ENCODE data around the gene F2RL3.

DNA sequence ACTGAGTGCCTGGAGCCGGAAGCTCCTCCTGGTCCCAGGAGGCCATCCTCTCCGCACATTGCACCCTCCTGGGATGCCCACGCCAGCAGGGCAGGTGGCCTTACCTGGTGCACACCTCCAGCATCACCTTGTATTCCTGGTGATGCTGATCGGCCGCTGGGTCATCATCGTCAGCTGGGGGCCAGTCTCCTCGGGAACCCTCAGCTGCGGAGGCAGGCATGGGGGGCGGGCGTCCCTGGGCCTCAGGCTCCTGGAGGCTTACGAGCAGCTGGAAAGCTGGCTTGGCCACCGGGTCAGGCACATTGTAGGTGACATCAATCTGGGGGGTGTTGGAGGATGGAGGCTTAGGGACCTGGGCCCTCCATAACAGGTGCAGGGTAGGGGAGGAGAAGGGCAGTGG is 13.7 kb downstream of the F2RL3 start:
- TF ChIP-seq, protein P1, sequence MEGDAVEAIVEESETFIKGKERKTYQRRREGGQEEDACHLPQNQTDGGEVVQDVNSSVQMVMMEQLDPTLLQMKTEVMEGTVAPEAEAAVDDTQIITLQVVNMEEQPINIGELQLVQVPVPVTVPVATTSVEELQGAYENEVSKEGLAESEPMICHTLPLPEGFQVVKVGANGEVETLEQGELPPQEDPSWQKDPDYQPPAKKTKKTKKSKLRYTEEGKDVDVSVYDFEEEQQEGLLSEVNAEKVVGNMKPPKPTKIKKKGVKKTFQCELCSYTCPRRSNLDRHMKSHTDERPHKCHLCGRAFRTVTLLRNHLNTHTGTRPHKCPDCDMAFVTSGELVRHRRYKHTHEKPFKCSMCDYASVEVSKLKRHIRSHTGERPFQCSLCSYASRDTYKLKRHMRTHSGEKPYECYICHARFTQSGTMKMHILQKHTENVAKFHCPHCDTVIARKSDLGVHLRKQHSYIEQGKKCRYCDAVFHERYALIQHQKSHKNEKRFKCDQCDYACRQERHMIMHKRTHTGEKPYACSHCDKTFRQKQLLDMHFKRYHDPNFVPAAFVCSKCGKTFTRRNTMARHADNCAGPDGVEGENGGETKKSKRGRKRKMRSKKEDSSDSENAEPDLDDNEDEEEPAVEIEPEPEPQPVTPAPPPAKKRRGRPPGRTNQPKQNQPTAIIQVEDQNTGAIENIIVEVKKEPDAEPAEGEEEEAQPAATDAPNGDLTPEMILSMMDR (IDR thresholded peaks at IDR 0.05 in 4 of 5, conservative IDR thresholded peaks at IDR 0.05 in 1 of 5): no peak
- no peak for TF ChIP-seq POLR2A (IDR thresholded peaks at IDR 0.05)
